Stimulated activated CD8-positive, alpha-beta memory T cell treated with anti-CD3 and anti-CD28 coated beads, Interleukin-7, amount 100 ng/mL, for 24 hours (primary cell): Measurements from ENCODE around the gene SEPTIN1.
"Not testable (repeated sequence)": the region's sequence is repeated elsewhere in the genome, so short reads cannot be mapped to it uniquely, and the experiment has no call there.

Experiments
- DNase-seq: peaks from one replicate; pipeline ENCODE4 v3.0.0-alpha.2; 2020; ENCODE audit warnings: low read depth

The SEPTIN1 gene

DNA sequence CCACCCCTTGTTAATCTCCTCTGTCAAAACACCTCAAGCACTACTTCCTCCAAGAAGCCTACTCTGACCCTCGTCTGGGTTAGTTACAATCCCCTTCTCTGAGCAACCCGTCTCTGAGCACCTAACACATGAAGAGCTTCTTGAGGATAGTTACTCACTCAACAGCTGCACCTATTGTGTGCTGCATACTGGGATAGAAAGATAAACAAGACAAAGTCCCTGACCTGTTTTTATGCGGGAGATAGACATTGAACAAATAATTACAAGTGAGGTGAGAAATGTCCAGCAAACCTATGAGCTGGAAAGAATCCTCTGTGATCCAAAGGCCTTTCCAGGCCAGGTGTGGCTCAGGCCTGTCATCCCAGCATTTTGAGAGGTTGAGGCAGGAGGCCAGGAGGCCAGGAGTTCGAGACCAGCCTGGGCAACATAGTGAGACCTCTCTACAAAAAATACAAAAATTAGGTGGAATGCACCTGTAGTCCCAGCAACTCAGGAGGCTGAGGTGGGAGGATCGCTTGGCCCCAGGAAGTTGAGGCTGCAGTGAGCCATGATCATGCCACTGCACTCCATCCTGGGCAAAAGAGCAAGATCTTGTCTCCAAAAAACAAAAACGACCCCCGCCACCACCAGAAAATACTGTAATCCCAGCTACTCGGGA, 19.5 kb upstream of the SEPTIN1 start:
- no peak for DNase-seq

GRCh38 chr16:30399435-30400186, 17.2 kb upstream of the SEPTIN1 start:
- DNase-seq: no peak

GRCh38 chr16:30398661-30399434, 16.5 kb upstream of the SEPTIN1 start:
- DNase-seq: no peak

DNA sequence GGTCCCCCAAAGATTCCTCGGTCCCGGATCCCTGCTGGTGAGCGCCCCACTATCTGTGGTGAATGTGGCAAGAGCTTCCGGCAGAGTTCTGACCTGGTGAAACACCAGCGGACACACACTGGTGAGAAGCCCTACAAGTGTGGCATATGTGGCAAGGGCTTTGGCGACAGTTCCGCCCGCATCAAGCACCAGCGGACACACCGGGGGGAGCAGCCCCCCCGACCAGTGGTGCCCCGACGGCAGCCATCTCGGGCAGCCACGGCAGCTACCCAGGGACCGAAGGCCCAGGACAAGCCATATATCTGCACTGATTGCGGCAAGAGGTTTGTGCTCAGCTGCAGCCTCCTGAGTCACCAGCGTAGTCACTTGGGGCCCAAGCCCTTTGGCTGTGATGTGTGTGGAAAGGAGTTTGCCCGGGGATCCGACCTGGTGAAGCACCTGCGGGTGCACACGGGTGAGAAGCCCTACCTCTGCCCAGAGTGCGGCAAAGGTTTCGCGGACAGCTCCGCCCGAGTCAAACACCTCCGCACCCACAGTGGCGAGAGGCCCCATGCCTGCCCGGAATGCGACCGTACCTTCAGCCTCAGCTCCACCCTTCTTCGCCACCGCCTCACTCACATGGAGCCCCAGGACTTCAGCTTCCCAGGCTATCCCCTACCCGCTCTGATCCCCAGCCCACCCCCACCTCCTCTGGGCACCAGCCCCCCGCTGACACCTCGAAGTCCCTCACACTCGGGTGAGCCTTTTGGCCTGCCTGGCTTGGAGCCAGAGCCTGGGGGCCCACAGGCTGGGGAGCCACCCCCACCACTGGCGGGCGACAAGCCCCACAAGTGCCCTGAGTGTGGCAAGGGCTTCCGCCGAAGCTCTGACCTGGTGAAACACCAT, 15.7 kb upstream of the SEPTIN1 start:
- no peak for DNase-seq

DNA sequence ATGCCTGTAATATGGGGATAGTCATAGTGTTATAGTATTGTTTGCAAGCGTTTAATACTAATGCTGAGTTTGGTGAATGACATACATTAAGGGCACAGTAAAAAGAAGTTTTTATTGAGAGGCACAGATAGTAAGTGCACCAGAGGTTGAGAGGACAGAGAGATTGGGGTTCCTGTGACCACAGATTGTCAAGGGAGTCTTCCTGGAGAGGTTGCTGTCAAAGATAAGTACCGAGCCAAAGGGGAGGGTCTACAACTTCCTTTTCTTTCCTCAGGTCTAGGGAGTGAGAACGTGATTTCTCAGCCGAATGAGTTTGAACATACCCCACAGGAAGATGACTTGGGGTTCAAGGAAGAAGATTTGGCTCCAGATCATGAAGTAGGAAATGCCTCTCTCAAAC, 14.7 kb upstream of the SEPTIN1 start:
- no peak for DNase-seq

DNA sequence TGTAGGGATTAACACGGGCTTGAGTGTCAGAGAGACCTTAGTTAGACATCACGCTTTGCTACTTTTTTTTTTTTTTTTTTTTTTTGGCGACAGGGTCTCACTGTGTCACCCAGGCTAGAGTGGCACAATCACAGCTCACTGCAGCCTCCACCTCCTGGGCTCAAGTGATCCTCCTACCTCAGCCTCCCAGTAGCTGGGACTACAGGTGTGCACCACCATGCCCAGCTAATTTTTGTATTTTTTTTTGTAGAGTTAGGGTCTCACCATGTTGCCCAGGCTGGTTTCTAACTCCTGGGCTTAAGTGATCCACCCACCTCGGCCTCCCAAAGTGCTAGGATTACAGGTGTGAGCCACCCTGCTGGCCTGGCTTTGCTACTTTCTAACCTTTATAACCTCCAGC, 14.3 kb upstream of the SEPTIN1 start:
- DNase-seq: not testable (repeated sequence)

GRCh38 chr16:30395992-30396585, 13.7 kb upstream of the SEPTIN1 start:
- no peak for DNase-seq

DNA sequence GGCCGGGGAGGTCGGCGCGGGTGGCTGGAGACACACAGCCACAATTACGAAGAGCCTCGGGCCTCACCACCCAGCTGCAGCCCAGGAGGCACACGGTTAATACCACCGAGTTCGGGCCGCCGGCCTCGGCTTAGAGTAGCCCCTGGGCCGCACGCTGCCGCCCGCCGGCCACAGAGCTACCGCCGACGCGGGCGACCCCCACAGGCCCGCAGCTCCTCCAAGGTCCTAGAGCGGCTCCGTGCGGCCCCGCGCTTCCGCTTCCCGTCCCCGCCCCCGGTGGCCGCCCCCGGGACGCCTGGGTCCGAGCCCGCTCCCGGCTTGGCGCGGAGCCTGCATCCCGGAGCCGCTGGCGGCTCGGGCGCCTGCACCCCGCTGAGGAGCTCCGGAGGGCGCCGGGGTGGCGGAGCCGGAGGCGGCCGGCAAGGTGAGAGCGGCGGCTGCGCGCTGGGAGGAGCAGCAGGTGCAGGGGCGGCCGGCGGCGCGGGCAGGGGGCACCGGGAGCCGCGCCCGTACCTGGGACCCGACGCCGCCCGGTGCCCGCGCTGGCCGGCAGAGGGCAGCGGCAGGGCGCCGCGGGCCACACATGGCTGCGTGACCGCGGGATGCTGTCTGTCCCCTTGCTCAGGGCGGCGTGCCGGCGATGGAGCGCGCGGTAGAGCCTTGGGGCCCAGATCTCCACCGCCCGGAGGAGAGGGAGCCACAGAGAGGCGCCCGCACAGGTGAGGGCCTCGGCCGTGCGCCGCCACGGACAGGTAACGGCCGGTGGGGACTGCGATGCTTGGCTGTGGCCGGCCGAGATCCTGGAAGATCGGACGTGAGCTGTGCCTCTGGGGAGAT, 13.0 kb upstream of the SEPTIN1 start, which contains the start of gene ZNF48:
TSS of gene ZNF48 (plus strand) at position 266 of the 837 bp plus-strand sequence. CDS start at position 641, 375 bp downstream.
- DNase-seq: no peak

- DNase-seq: no peak
These were observed 12.3 kb upstream of the SEPTIN1 start for GRCh38 chr16:30394592-30395154.

DNA sequence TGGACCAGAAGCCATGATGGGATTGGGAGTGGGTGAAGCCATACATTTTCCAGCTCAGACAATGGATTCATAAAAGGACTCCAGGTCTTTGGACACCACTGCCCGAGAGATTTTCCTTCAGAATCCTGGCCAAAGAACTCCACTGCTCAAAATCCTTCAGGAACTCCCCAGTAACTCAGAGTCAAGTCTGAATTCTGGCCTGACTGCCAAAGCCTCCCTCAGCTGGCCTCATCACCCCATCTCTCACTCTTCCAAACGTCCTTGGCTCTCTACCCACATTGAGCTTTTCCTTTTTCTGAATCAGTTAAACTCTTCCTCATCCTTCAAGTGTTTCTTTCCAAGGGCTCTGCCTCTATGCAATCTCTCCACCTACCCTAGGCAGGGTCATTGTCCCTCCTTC, 1.2 kb upstream of the SEPTIN1 start:
- no peak for DNase-seq

DNA sequence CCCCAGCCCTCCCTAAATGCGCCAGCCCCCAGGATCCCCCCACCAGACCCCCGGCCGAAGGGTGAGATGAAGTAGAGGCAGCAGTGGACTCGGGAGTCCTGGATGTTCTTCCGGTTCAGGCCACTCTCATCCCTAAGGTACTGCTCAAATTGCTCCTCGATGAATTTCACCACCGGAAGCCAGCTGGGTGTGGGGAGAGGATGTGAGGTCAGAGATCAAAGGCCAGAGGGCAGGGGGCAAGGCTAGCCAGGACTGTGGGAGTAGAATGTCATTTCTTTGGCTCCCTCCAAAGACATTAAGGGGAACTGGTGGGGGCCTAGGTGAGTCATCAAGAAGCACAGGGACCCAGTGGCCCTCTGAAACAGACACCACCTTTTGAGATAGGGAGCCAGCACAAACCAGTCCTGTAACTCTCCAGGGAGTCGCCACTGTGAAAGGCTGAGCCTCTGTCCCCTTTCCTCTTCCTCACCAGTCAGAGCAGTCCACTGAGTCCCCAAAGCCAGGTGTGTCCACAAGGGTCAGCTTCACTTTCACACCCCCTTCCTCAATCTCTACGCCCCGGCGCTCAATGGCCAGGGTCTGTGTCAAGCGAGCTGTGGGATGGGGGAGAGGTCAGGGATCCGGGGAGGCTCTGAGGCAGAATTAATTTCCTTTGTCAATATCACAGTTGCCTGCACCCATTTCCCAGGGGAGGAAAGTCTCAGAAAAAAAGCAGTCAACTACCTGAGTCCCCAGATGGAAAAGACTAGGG, 895 bp downstream of the SEPTIN1 start:
- DNase-seq: no peak

DNA sequence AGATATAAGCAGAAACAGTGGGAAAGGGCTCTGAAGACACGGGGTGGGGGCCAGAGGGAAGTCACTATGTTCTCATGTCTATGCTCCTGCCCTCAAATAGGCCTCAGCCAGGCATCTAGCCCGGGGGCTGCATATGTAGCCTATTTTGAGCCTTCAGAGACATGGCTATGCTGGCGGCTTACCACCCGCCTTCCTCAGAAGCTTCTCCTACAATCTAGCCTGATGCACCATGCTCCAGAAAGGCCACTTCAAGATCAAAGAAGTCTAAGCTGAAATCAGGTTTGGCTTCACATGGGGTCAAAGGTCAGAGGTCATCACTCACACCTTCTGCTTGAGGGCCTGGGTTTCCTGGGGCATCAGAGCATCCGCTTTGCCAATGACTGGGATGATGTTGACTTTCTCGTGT, 1.6 kb downstream of the SEPTIN1 start:
- DNase-seq: no peak

DNA sequence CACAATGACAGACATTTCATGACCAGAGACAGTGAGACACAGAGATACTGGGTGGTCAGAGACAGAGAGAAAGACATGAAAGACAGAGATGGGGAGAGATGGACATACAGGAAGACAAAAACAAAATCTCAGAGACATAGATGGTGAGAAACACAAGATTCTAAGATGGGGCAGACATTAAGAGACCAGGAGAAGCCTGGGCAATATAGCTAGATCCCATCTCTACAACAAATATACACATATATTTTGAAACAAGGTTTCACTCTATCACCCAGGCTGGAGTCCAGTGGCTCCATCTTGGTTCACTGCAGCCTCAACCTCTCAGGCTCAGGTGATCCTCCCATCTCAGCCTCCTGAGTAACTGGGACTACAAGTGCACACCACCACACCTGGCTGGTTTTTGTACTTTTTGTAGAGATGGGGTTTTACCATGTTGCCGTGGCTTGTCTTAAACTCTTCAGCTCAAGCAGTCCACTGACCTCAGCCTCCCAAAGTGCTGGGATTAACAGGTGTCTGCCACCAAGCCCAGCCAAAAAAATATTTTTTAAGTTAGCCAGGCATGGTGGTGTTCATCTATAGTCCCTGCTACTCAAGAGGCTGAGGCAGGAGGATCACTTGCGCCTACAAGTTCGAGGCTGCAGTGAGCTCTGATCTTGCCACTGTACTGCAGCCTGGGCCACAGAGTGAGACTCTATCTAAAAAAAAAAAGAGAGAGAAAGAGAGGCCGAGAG, 2.1 kb downstream of the SEPTIN1 start:
- no peak for DNase-seq

DNA sequence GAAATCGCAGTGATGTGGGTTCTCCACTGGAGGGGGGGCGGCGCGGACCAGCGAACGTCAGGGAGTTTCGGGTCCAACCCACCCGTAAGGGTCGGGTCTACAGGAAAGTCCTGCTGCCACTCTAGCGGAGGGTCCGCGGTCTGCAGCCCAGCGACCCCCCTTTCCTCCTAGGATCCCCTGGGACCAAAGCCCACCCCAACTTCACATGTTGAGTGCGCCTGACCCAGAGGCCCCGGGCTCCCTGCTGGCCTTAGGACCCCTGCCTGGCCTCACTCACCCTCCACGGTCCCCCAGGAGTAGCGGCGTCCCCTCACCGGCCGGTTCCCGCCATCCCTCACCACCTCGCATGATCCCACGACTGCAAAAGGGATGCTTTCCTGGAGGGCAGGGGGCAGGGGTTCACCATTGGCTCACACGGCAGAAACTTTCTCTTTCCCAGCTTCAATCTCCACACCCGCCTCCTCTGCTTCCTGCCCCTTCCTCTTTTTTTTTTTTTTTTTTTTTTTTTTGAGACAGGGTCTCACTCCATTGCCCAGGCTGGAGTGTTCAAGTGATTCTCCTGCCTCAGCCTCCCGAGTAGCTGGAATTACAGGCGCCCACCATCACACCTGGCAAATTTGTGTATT, 3.1 kb downstream of the SEPTIN1 start:
- no peak for DNase-seq

DNA sequence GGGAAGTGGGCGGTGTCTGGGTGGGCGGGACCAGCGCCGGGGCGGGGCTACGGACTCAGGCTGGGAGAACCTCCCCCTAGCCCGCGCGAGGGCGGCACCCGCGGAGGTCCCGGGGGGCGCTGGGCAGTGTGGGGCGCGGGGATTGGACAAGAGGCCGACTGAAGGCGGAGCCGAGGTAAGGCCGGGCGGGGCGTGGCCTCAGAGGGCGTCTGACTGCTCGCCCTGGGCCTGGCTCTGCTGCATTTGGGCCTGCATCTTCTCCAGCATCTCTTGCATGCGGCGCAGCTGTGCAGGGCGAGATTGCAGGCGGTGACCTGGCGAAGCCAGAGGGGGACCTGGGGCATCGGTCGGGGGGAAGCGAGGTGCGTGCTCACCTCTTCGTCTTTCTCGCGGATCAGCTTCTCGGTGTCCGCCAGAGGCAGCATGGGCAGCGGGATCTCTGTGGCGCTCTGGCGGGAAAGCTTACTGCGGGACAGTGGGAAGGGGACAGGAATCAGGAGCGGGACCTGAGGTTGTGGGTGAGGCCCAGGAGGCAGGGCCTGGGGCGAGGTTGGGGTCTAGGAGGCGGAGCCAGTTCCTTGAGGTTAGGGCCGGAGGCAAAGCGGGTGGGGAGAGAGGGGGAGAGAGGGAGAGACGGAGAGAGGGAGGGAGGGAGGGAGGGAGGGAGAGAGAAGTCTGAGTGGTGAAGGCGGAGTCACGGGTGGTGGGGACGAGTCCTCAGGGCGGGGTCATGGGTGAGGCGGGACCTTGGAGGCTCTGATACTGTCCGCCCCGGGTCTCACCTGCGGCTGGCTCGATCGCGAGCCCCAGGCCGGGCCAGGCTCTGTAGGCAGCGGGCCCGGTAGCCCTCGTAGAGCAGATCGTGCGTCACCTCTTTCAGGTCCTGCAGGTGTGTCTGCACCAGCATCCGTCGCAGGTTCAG, 3.9 kb downstream of the SEPTIN1 start:
- DNase-seq: peak; percentile 99

- no peak for DNase-seq
These were observed 4.5 kb downstream of the SEPTIN1 start for GRCh38 chr16:30377812-30378235.
